Psoas muscle (tissue), 8 donors: ENCODE results near the gene SEZ6L. TPM values are rescaled to one million over a fixed set of nuclear protein-coding genes. Genes with fewer than 3 reads are reported as not detected.

Experiments used
- ATAC-seq, 4 donors: fragments of 200-7000 bp; cut with Tn5 transposase; one replicate each; pipeline ENCODE4 v1.9.1; 2020; ENCODE audit warnings: moderate library complexity in 3 of 4, mild to moderate bottlenecking in 2 of 4
- DNase-seq, 2 donors: peaks; one replicate each; pipeline ENCODE4 v3.0.0-alpha.2; 2020
- H3K27ac ChIP-seq: fragments of 200-600 bp; one replicate; pipeline ENCODE4 v1.8.0; 2022
- H3K27me3 ChIP-seq, 3 donors: fragments of 200-600 bp in 1 of 3; one replicate each; pipeline versions ENCODE4 v1.6.1 to v1.8.0; 2013 to 2022; ENCODE audit warnings: low read length in 2 of 3, mild to moderate bottlenecking in 2 of 3, moderate library complexity in 1 of 3; ENCODE audit not compliant: insufficient read depth in 3 of 3
- H3K36me3 ChIP-seq, 2 donors: fragments of 200-600 bp in 1 of 2; one replicate each; pipeline versions ENCODE4 v1.6.1 to v1.8.0; 2013 to 2022; ENCODE audit warnings: low read depth in 1 of 2, mild to moderate bottlenecking in 1 of 2, moderate library complexity in 1 of 2; ENCODE audit not compliant: insufficient read depth in 1 of 2
- H3K4me1 ChIP-seq: fragments of 200-600 bp; one replicate; pipeline ENCODE4 v1.8.0; 2022
- H3K4me3 ChIP-seq: fragments of 200-600 bp; one replicate; pipeline ENCODE4 v1.8.0; 2022; ENCODE audit warnings: mild to moderate bottlenecking
- H3K9me3 ChIP-seq: fragments of 200-600 bp; one replicate; pipeline ENCODE4 v1.8.0; 2022
- CTCF ChIP-seq: fragments of 200-600 bp; IDR thresholded peaks from one replicate; pipeline ENCODE4 v1.8.0; 2022; ENCODE audit warnings: antibody characterized with exemption
- WGBS, 3 donors: extraction: QIAGEN DNeasy Blood & Tissue Kit; methylation state at CpG; one replicate each; pipeline versions ENCODE4 v1.1.6 to v1.1.7; 2013; 5-methylcytosine and 5-hydroxymethylcytosine counted together
- intact Hi-C, 2 donors: fragments of 100-400 bp; cut with DNase I; formaldehyde crosslinking; loops; one replicate each; pipeline versions ENCODE4 v1.11.0 to v1.14.2; 2022
- polyA plus RNA-seq, 3 donors: library from polyadenylated mRNA; stranded (reverse); fragments of 200-250 nt; gene quantifications; one replicate each; pipeline ENCODE4 v1.2.3, GENCODE V29; 2013
- total RNA-seq, 4 donors: library from RNA; stranded (reverse); fragmentation: NEBNext Ultra II Directional in 2 of 4; extraction: Animal tissue kit (Norgen Biotek cat#: 25700) in 2 of 4; gene quantifications; one replicate each; pipeline versions ENCODE4 v1.2.1 to v1.2.4, GENCODE V29; 2021 to 2023
- donor health status: healthy with polysubstance abuse.
- donor health status: DM: no; HTN: no; CAD: no; lungs with moderate emphysema.
- donor health status: Bipolar disorder and iron deficiency.
- donor health status: healthy.
- donor health status: DM: yes; HTN: yes; CAD: no.
- donor health status: DM: no; HTN: no; CAD: no.
- donor health status: DM: no; HTN: no; CAD: no.
- donor health status: DM: yes; HTN: yes; CAD: no.

The SEZ6L gene
- total and polyA plus RNA-seq, 7 donors: 0.04 to 0.06 TPM; not detected in 5

GRCh38 chr22:26383968-26384556 lies 214.8 kb downstream of the SEZ6L start:
- DNase-seq: no peak
- no peak for TF ChIP-seq CTCF
- H3K27me3 ChIP-seq: peaks cover 0 to 30% (median 0%) of the 10 kb centered on the region in 3 donors

GRCh38 chr22:26385164-26385563 lies 215.9 kb downstream of the SEZ6L start:
- H3K27ac ChIP-seq: no peak overlapping the region
- DNase-seq (no peak), ATAC-seq (no peak)
- no peaks in the 10 kb centered on the region for H3K4me1 ChIP-seq
- TF ChIP-seq CTCF: no peak
- no peak overlapping the region for H3K4me3 ChIP-seq
- peaks cover 0 to 19% (median 0%) of the 10 kb centered on the region in 3 donors for H3K27me3 ChIP-seq
- H3K36me3 ChIP-seq: no peaks in the 10 kb centered on the region
- H3K9me3 ChIP-seq: no peaks in the 10 kb centered on the region
- WGBS, 3 donors: 50 to 77% (median 75%) methylated on average over 1 of the region's 1 CpG
- intact Hi-C loops: no loop called here

More at GRCh38 chr22:26383968-26384556, 214.8 kb downstream of the SEZ6L start:
- H3K27ac ChIP-seq: no peak overlapping the region
- ATAC-seq: no peak
- H3K9me3 ChIP-seq: no peaks in the 10 kb centered on the region
- H3K36me3 ChIP-seq: no peaks in the 10 kb centered on the region
- H3K4me3 ChIP-seq: no peak overlapping the region
- 83 to 92% (median 92%) methylated on average over 7 of the region's 7 CpGs for WGBS, 3 donors
- intact Hi-C loops: no loop called here
- H3K4me1 ChIP-seq: no peaks in the 10 kb centered on the region

- WGBS, 3 donors: 70 to 85% (median 80%) methylated on average over 3 of the region's 3 CpGs
- Histone ChIP-seq H3K36me3 (no peaks in the 10 kb centered on the region), H3K4me1 (no peaks in the 10 kb centered on the region), H3K9me3 (no peaks in the 10 kb centered on the region), H3K27ac (no peak overlapping the region), H3K4me3 (no peak overlapping the region), H3K27me3 (peaks cover 0 to 3% (median 0%) of the 10 kb centered on the region in 3 donors)
- no peak for DNase-seq
- ATAC-seq: no peak
- TF ChIP-seq CTCF: no peak
- intact Hi-C loops: no loop called here
Observed at GRCh38 chr22:26389125-26389524, 219.9 kb downstream of the SEZ6L start.

GRCh38 chr22:26391091-26391490 lies 221.8 kb downstream of the SEZ6L start:
- Histone ChIP-seq H3K36me3 (no peaks in the 10 kb centered on the region), H3K9me3 (no peaks in the 10 kb centered on the region), H3K4me1 (no peaks in the 10 kb centered on the region), H3K4me3 (no peak overlapping the region), H3K27me3 (peaks cover 0 to 3% (median 0%) of the 10 kb centered on the region in 3 donors), H3K27ac (no peak overlapping the region)
- TF ChIP-seq CTCF: no peak
- no peak for ATAC-seq
- intact Hi-C loops: loop anchor here in 1 of 2 donors (10.0 kb wide), 1 partner anchor 274 kb away; no protein-coding TSS in a partner anchor
- 76 to 79% (median 76%) methylated on average over 1 of the region's 1 CpG for WGBS, 3 donors
- DNase-seq: no peak

- no peak for TF ChIP-seq CTCF
- intact Hi-C loops: loop anchor here in 1 of 2 donors (10.0 kb wide), 1 partner anchor 273 kb away; no protein-coding TSS in a partner anchor
- Histone ChIP-seq H3K36me3 (no peaks in the 10 kb centered on the region), H3K27me3 (peaks cover 0 to 3% (median 0%) of the 10 kb centered on the region in 3 donors), H3K9me3 (no peaks in the 10 kb centered on the region), H3K27ac (no peak overlapping the region), H3K4me3 (no peak overlapping the region), H3K4me1 (no peaks in the 10 kb centered on the region)
- ATAC-seq (no peak), DNase-seq (no peak)
- 76 to 83% (median 78%) methylated on average over 2 of the region's 2 CpGs for WGBS, 3 donors
Observed at GRCh38 chr22:26391623-26392022, 222.4 kb downstream of the SEZ6L start.
